ENCODE results near the gene CYTH3.

- no peak for TF ChIP-seq CTCF (IDR thresholded peaks at IDR 0.05)
- TF ChIP-seq POLR2A (IDR thresholded peaks at IDR 0.05): no peak
- TF ChIP-seq POLR2AphosphoS5 (IDR thresholded peaks at IDR 0.05; ENCODE audit: insufficient read depth in 1 of 2, low read depth in 1 of 2): no peak
Observed at GRCh38 chr7:6262221-6262620, 10.2 kb downstream of the CYTH3 start.

Data from vagina (tissue), 2 donors.